H1 (cell line): ENCODE results near the gene SPSB3. TPM values are rescaled to one million over a fixed set of nuclear protein-coding genes. Genes with fewer than 3 reads are reported as not detected.

ENCODE experiments used
- CTCF ChIA-PET: fragments of 300-600 bp; sonication (Branson Sonifier 250); formaldehyde crosslinking; loops from one replicate; lab custom pipeline; 2021; ENCODE audit not compliant: partially characterized antibody; lab: Charles Lee
- POLR2A ChIA-PET: fragments of 300-600 bp; sonication (Branson Sonifier 250); formaldehyde crosslinking; loops from one replicate; lab custom pipeline; 2021; ENCODE audit warnings: inconsistent platforms; ENCODE audit not compliant: partially characterized antibody; lab: Charles Lee
- DNase-seq, 2 experiments: peaks; one replicate each; pipeline versions ENCODE4 v3.0.0 to v3.0.0-alpha.2; 2010 to 2022; ENCODE audit warnings: low spot score in 2 of 2, low read depth in 1 of 2, mixed read lengths in 1 of 2
- FAIRE-seq: peaks from 2 replicates; lab custom pipeline; 2011; peaks lifted over from hg19 to GRCh38; lab: Jason Lieb, UNC
- H2AFZ ChIP-seq: 2 replicates; pipeline ENCODE4 v1.8.1; 2012; ENCODE audit warnings: low read length, inconsistent platforms
- H2AK5ac ChIP-seq: 2 replicates; pipeline ENCODE4 v1.6.1; 2013; ENCODE audit warnings: low read depth, low read length
- H2BK120ac ChIP-seq: replicated peaks from 2 replicates; pipeline ENCODE3; 2013; ENCODE audit warnings: low read depth, low read length, inconsistent platforms
- H2BK12ac ChIP-seq: 2 replicates; pipeline ENCODE4 v1.6.1; 2013; ENCODE audit warnings: low read depth, low read length
- H2BK15ac ChIP-seq: 2 replicates; pipeline ENCODE4 v1.6.1; 2013; ENCODE audit warnings: low read length
- H2BK20ac ChIP-seq: 2 replicates; pipeline ENCODE4 v1.6.1; 2013; ENCODE audit warnings: low read length
- H2BK5ac ChIP-seq: 2 replicates; pipeline ENCODE4 v1.6.1; 2013; ENCODE audit warnings: low read depth, low read length
- H3K14ac ChIP-seq: 2 replicates; pipeline ENCODE4 v1.6.1; 2013; ENCODE audit warnings: inconsistent platforms; ENCODE audit not compliant: insufficient read length
- H3K18ac ChIP-seq: 2 replicates; pipeline ENCODE4 v1.6.1; 2013; ENCODE audit warnings: low read length; ENCODE audit errors: extremely low read depth
- H3K23ac ChIP-seq: 2 replicates; pipeline ENCODE4 v1.6.1; 2013; ENCODE audit warnings: inconsistent platforms; ENCODE audit not compliant: insufficient read length
- H3K23me2 ChIP-seq: 2 replicates; pipeline ENCODE4 v1.6.1; 2013; ENCODE audit warnings: low read depth, low read length
- H3K27ac ChIP-seq: 2 replicates; pipeline ENCODE4 v1.6.1; 2011; ENCODE audit warnings: low read depth, low read length, inconsistent platforms
- H3K27me3 ChIP-seq, 4 experiments: replicated peaks in 1 of 4; 1 replicate in 1 of 4; 2 replicates in 3 of 4; pipeline versions ENCODE4 v1.6.1 to v1.8.1; 2011 to 2013; ENCODE audit warnings: low read length in 3 of 4, mild to moderate bottlenecking in 3 of 4, inconsistent platforms in 2 of 4, mixed read lengths in 2 of 4, moderate library complexity in 1 of 4; ENCODE audit not compliant: control insufficient read depth in 3 of 4, insufficient read depth in 3 of 4; ENCODE audit errors: extremely low read depth in 1 of 4
- H3K36me3 ChIP-seq, 4 experiments: 2 replicates each; pipeline versions ENCODE4 v1.6.1 to v1.8.1; 2011 to 2013; ENCODE audit warnings: mild to moderate bottlenecking in 4 of 4, low read length in 3 of 4, moderate library complexity in 2 of 4, control low read depth in 1 of 4, inconsistent platforms in 1 of 4; ENCODE audit not compliant: insufficient read depth in 4 of 4, control insufficient read depth in 2 of 4
- H3K4ac ChIP-seq: replicated peaks from 2 replicates; pipeline ENCODE3; 2013; ENCODE audit warnings: low read length, low read depth, mixed read lengths, inconsistent platforms; ENCODE audit not compliant: insufficient read length
- H3K4me1 ChIP-seq, 4 experiments: replicated peaks in 1 of 4; 1 replicate in 1 of 4; 2 replicates in 3 of 4; pipeline versions ENCODE4 v1.6.1 to v1.8.1; 2011 to 2013; ENCODE audit warnings: low read length in 3 of 4, inconsistent platforms in 2 of 4, mixed read lengths in 1 of 4; ENCODE audit not compliant: insufficient read depth in 4 of 4, control insufficient read depth in 3 of 4
- H3K4me2 ChIP-seq, 2 experiments: 2 replicates each; pipeline versions ENCODE4 v1.6.1 to v1.8.1; 2011 to 2013; ENCODE audit warnings: low read depth in 2 of 2, low read length in 2 of 2, control low read depth in 1 of 2, inconsistent platforms in 1 of 2, mild to moderate bottlenecking in 1 of 2; ENCODE audit not compliant: insufficient read depth in 1 of 2
- H3K4me3 ChIP-seq, 4 experiments: fragments of 200-600, 300-600 bp in 1 of 4; sonication (generic), shearing (Covaris generic), sonication (Bioruptor Twin) in 1 of 4; 2 replicates each; pipeline versions ENCODE4 v1.5.1 to v1.8.1; 2011 to 2016; ENCODE audit warnings: low read length in 4 of 4, low read depth in 3 of 4, control low read depth in 2 of 4, inconsistent platforms in 2 of 4, mild to moderate bottlenecking in 2 of 4, mixed read lengths in 1 of 4, moderate library complexity in 1 of 4; ENCODE audit not compliant: insufficient read depth in 2 of 4; ENCODE audit errors: extremely low read depth in 1 of 4
- H3K56ac ChIP-seq: replicated peaks from 2 replicates; pipeline ENCODE3; 2013; ENCODE audit warnings: low read depth, mild to moderate bottlenecking, mixed read lengths, low read length, inconsistent platforms; ENCODE audit not compliant: insufficient read length
- H3K79me1 ChIP-seq: 2 replicates; pipeline ENCODE4 v1.6.1; 2013; ENCODE audit warnings: low read depth, low read length, control low read depth
- H3K79me2 ChIP-seq, 2 experiments: 2 replicates each; pipeline versions ENCODE4 v1.6.1 to v1.8.1; 2012 to 2013; ENCODE audit warnings: low read length in 2 of 2, mild to moderate bottlenecking in 2 of 2, inconsistent platforms in 1 of 2; ENCODE audit not compliant: insufficient read depth in 2 of 2, control insufficient read depth in 1 of 2
- H3K9ac ChIP-seq, 4 experiments: replicated peaks in 1 of 4; 1 replicate in 1 of 4; 2 replicates in 3 of 4; pipeline versions ENCODE4 v1.6.1 to v1.8.1; 2011 to 2013; ENCODE audit warnings: low read depth in 3 of 4, low read length in 3 of 4, control low read depth in 2 of 4, mild to moderate bottlenecking in 2 of 4, moderate library complexity in 2 of 4, inconsistent platforms in 1 of 4; ENCODE audit errors: extremely low read depth in 1 of 4
- H3K9me3 ChIP-seq, 2 experiments: 2 replicates each; pipeline versions ENCODE4 v1.6.1 to v1.8.1; 2012 to 2013; ENCODE audit warnings: mild to moderate bottlenecking in 2 of 2, moderate library complexity in 2 of 2, control low read depth in 1 of 2, inconsistent platforms in 1 of 2, low read depth in 1 of 2, low read length in 1 of 2, mixed read lengths in 1 of 2; ENCODE audit not compliant: insufficient read depth in 2 of 2
- H4K20me1 ChIP-seq, 2 experiments: replicated peaks in 1 of 2; 2 replicates each; pipeline versions ENCODE3 to v1.8.1; 2011 to 2013; ENCODE audit warnings: inconsistent platforms in 2 of 2, low read length in 2 of 2, mild to moderate bottlenecking in 1 of 2; ENCODE audit not compliant: insufficient read depth in 2 of 2, control insufficient read depth in 1 of 2
- H4K5ac ChIP-seq: 2 replicates; pipeline ENCODE4 v1.6.1; 2013; ENCODE audit warnings: low read length, low read depth, mixed read lengths, inconsistent platforms; ENCODE audit not compliant: insufficient read length
- H4K8ac ChIP-seq: 2 replicates; pipeline ENCODE4 v1.8.0; 2013; ENCODE audit warnings: mild to moderate bottlenecking, moderate library complexity, low read length, inconsistent platforms; ENCODE audit not compliant: insufficient read depth; ENCODE audit errors: extremely low read depth
- H4K91ac ChIP-seq: replicated peaks from 2 replicates; pipeline ENCODE3; 2013; ENCODE audit warnings: low read length, mixed read lengths, inconsistent platforms; ENCODE audit not compliant: insufficient read length
- ATF2 ChIP-seq: IDR thresholded peaks from 2 replicates; pipeline ENCODE4 v1.6.1; 2012; ENCODE audit warnings: low read length, inconsistent platforms
- FOSL1 ChIP-seq: IDR thresholded peaks from 2 replicates; pipeline ENCODE4 v1.6.1; 2011; ENCODE audit warnings: mild to moderate bottlenecking, low read depth, low read length, moderate library complexity; ENCODE audit not compliant: insufficient read depth
- GTF2F1 ChIP-seq: IDR thresholded peaks from 2 replicates; pipeline ENCODE4 v1.6.1; 2012; ENCODE audit warnings: low read depth, low read length, improper control_type of control experiment, borderline replicate concordance
- KDM1A ChIP-seq: fragments of 200-600, 300-600 bp; sonication (generic); IDR thresholded peaks from 2 replicates; pipeline ENCODE4 v1.7.1; 2016; ENCODE audit warnings: mild to moderate bottlenecking, low read length, borderline replicate concordance
- NANOG ChIP-seq: IDR thresholded peaks from 2 replicates; pipeline ENCODE4 v1.6.1; 2011; ENCODE audit warnings: low read length, low read depth, mild to moderate bottlenecking, inconsistent platforms; ENCODE audit not compliant: insufficient read depth, poor library complexity, severe bottlenecking
- RAD21 ChIP-seq, 2 experiments: IDR thresholded peaks in 1 of 2; conservative IDR thresholded peaks in 1 of 2; 2 replicates each; pipeline ENCODE4 v1.6.1; 2011; ENCODE audit warnings: low read depth in 2 of 2, low read length in 2 of 2, improper control_type of control experiment in 1 of 2, inconsistent platforms in 1 of 2, mild to moderate bottlenecking in 1 of 2, moderate library complexity in 1 of 2
- TEAD4 ChIP-seq: IDR thresholded peaks from 2 replicates; pipeline ENCODE4 v1.6.1; 2012; ENCODE audit warnings: low read depth, low read length, inconsistent platforms, mixed read lengths
- USF2 ChIP-seq: IDR thresholded peaks from 2 replicates; pipeline ENCODE4 v1.6.1; 2011; ENCODE audit warnings: low read length, improper control_type of control experiment
- WGBS, 2 experiments: shearing (Covaris generic) in 1 of 2; methylation state at CpG; one replicate each; pipeline versions ENCODE4 v1.1.6 to v1.1.7; 2013 to 2015; ENCODE audit warnings: low lambda C conversion rate in 2 of 2, mixed read lengths in 2 of 2, inconsistent platforms in 1 of 2, low coverage in 1 of 2, missing lambda C conversion rate in 1 of 2; ENCODE audit not compliant: insufficient replicate concordance in 2 of 2, insufficient coverage in 1 of 2, insufficient read length in 1 of 2; ENCODE audit errors: extremely low coverage in 1 of 2, missing lambda C conversion rate in 1 of 2; 5-methylcytosine and 5-hydroxymethylcytosine counted together
- polyA plus RNA-seq, 7 experiments: library from polyadenylated mRNA; depleted of rRNA in 3 of 7; stranded (reverse) in 5 of 7; unstranded in 2 of 7; fragments of >200 nt in 5 of 7; fragments of 200-250 nt in 2 of 7; gene quantifications; 1 replicate in 5 of 7; 2 replicates in 1 of 7; 4 replicates in 1 of 7; pipeline versions ENCODE4 v1.2.1 to v1.2.3, GENCODE V29; 2011 to 2013; ENCODE audit warnings: missing spikeins in 2 of 7, mixed read lengths in 2 of 7
- total RNA-seq: library from RNA; stranded (reverse); fragmentation: NEBNext Ultra II Directional; extraction: Animal tissue kit (Norgen Biotek cat#: 25700); gene quantifications from 2 replicates; pipeline ENCODE4 v1.2.1, GENCODE V29; 2021
- TF ChIP-seq, protein P1 (sequence below): IDR thresholded peaks from 2 replicates; pipeline ENCODE4 v1.6.1; 2011; ENCODE audit warnings: low read depth, mild to moderate bottlenecking, low read length; ENCODE audit not compliant: insufficient read depth

The SPSB3 gene
- total and polyA plus RNA-seq, 2 of the 8 experiments (the other 6 are each of a cell fraction or from before 2014, with no cell fraction given) = 22.5 to 37.8 TPM

DNA sequence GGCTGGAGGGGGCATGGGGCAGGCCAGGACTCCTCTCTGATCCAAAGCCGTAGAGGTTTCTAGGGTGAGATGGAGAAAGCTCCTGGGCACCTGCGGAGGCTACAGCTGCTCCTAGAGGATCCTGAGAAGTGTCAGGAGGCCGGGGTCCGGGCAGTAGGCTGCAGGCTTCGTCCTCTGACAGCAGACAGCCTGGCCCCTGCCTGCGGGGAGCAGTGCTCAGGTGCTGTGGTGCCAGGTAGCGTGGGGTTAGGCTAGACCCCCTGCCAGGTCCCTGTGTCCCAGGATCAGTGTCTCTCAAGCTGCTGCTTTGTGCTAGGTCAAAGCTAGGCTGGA is 8.0 kb downstream of the SPSB3 start:
- no peak overlapping the region for H2BK5ac ChIP-seq
- peaks cover 0 to 23% (median 8%) of the 10 kb centered on the region in 4 experiments; a peak in 5 of 8 replicates for H3K36me3 ChIP-seq
- H3K27ac ChIP-seq = no peak overlapping the region
- peak overlapping the region in 2 of 4 experiments; percentile 82 to 91; a peak in 2 of 8 replicates for H3K4me3 ChIP-seq
- H4K8ac ChIP-seq = peak overlapping the region; percentile 79; the same call in 1 of the 2 replicates
- 86% methylated on average over 6 of the region's 7 CpGs; no CpG with 5 or more reads in 1 of the 2 experiments for WGBS, 2 experiments
- H3K14ac ChIP-seq = no peak overlapping the region
- H2AK5ac ChIP-seq = 0 out of 2 replicates have a peak overlapping the region, but pooled peaks have one; percentile 40
- H4K20me1 ChIP-seq = peaks cover 0 to 28% of the 10 kb centered on the region in 2 experiments
- H3K79me1 ChIP-seq = peaks cover 6% of the 10 kb centered on the region
- peaks cover 17% of the 10 kb centered on the region for H3K23me2 ChIP-seq
- H3K4ac ChIP-seq = no peak overlapping the region
- no peak overlapping the region for H2BK12ac ChIP-seq
- FAIRE-seq (no peak), DNase-seq (no peak)
- H3K4me2 ChIP-seq = peak overlapping the region; percentile 70 to 90
- no peak overlapping the region for H3K56ac ChIP-seq
- no peak overlapping the region for H2BK120ac ChIP-seq
- no peak overlapping the region for H3K23ac ChIP-seq
- no peak overlapping the region for H2BK20ac ChIP-seq
- CTCF ChIA-PET = interaction anchor here (0.6 to 2.7 kb wide), 11 partner anchors 9 to 49 kb away, joined by 3 to 13 read pairs (median 4); partner anchors contain the start of genes IGFALS, NUBP2 and SPSB3
- H3K18ac ChIP-seq = no peak overlapping the region
- peaks cover 0 to 15% of the 10 kb centered on the region in 2 experiments; a peak in 1 of 4 replicates for H3K79me2 ChIP-seq
- peaks cover 0 to 12% (median 10%) of the 10 kb centered on the region in 4 experiments; a peak in 5 of 7 replicates for H3K4me1 ChIP-seq
- no peak overlapping the region for H3K9ac ChIP-seq
- no peak overlapping the region for H4K91ac ChIP-seq
- H4K5ac ChIP-seq = no peak overlapping the region
- H3K9me3 ChIP-seq = no peaks in the 10 kb centered on the region
- H2AFZ ChIP-seq = no peak overlapping the region
- POLR2A ChIA-PET = interaction anchor here (0.7 to 13.5 kb wide), 9 partner anchors 5 to 190 kb away, joined by 3 to 246 read pairs (median 7); partner anchors contain the start of genes EME2, JPT2, MRPS34 and NME3
- no peaks in the 10 kb centered on the region for H3K27me3 ChIP-seq
- no peak overlapping the region for H2BK15ac ChIP-seq
- TF ChIP-seq KDM1A (no peak), NANOG (no peak), RAD21 (IDR thresholded peaks at IDR 0.05 in 1 of 2, conservative IDR thresholded peaks at IDR 0.05 in 1 of 2; ENCODE audit: low read depth in 2 of 2, low read length in 2 of 2) (no peak), USF2 (no peak), GTF2F1 (no peak), FOSL1 (no peak), TEAD4 (no peak), ATF2 (no peak)
- TF ChIP-seq, protein P1, sequence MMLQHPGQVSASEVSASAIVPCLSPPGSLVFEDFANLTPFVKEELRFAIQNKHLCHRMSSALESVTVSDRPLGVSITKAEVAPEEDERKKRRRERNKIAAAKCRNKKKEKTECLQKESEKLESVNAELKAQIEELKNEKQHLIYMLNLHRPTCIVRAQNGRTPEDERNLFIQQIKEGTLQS = no peak
